Lower leg skin (tissue), 3 donors: ENCODE measurements around the gene NCOR1.

ENCODE experiments used
- POLR2A ChIP-seq, 2 donors: fragments of 450-650 bp; IDR thresholded peaks; one replicate each; pipeline ENCODE4 v1.6.1; 2016 to 2017; ENCODE audit warnings: antibody characterized with exemption in 2 of 2, mild to moderate bottlenecking in 1 of 2, moderate library complexity in 1 of 2
- TF ChIP-seq, protein P1 (sequence below), 3 donors: fragments of 450-650 bp; IDR thresholded peaks; one replicate each; pipeline ENCODE4 v1.5.1; 2016; ENCODE audit warnings: antibody characterized with exemption in 3 of 3, mild to moderate bottlenecking in 3 of 3, moderate library complexity in 2 of 3

DNA sequence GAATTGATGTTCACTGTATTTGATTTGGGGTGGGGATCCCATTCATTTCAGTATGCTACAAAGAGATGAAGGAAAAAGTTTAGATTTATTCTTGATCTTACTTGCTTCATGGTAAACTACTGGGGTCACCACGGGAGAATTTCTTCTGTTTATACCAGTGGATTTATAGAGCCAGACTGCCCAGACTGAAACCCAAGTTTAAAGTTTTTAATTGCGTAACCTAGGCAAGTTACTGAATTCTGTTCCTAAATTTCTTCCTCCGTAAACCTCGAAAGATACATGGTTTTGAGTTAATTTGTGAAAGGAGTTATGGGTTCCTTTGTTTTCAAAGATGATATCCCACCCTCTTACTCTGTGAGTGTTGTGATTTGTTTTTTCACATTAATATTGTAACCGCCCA, 28.1 kb upstream of the NCOR1 start:
- TF ChIP-seq, protein P1, sequence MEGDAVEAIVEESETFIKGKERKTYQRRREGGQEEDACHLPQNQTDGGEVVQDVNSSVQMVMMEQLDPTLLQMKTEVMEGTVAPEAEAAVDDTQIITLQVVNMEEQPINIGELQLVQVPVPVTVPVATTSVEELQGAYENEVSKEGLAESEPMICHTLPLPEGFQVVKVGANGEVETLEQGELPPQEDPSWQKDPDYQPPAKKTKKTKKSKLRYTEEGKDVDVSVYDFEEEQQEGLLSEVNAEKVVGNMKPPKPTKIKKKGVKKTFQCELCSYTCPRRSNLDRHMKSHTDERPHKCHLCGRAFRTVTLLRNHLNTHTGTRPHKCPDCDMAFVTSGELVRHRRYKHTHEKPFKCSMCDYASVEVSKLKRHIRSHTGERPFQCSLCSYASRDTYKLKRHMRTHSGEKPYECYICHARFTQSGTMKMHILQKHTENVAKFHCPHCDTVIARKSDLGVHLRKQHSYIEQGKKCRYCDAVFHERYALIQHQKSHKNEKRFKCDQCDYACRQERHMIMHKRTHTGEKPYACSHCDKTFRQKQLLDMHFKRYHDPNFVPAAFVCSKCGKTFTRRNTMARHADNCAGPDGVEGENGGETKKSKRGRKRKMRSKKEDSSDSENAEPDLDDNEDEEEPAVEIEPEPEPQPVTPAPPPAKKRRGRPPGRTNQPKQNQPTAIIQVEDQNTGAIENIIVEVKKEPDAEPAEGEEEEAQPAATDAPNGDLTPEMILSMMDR (IDR thresholded peaks at IDR 0.05), result no peak
- no peak for TF ChIP-seq POLR2A (IDR thresholded peaks at IDR 0.05)
